HCT116 (cell line): Measurements from ENCODE around the gene MED13L. TPM values are rescaled to one million over a fixed set of nuclear protein-coding genes. Genes with fewer than 3 reads are reported as not detected.

ENCODE experiments used
- ATAC-seq: fragments of 200-7000 bp; cut with Tn5 transposase; 2 replicates; pipeline ENCODE4 v1.9.1; 2020; ENCODE audit warnings: mild to moderate bottlenecking, moderate library complexity
- BruUV-seq: library from RNA; stranded (reverse); fragments of 400-500 nt; replicated peaks from 2 replicates; lab custom pipeline; 2021; lab: Mats Ljungman, UMichigan
- CTCF ChIA-PET: fragments of 300-600 bp; sonication (Branson Sonifier 250); formaldehyde crosslinking; loops from one replicate; lab custom pipeline; 2021; ENCODE audit warnings: antibody characterized with exemption; lab: Charles Lee
- POLR2A ChIA-PET: fragments of 300-600, 350-600 bp; sonication (Branson Sonifier 250); formaldehyde crosslinking; loops from one replicate; lab custom pipeline; 2021; ENCODE audit warnings: antibody characterized with exemption; lab: Charles Lee
- RAD21 ChIA-PET, 2 experiments: fragments of 300-600 bp; sonication (Branson Sonifier 250); formaldehyde crosslinking; loops; one replicate each; lab custom pipeline; 2023; ENCODE audit warnings: low total read pairs in 2 of 2; ENCODE audit not compliant: uncharacterized antibody in 2 of 2, unreplicated experiment in 2 of 2, low non-redundant PET in 1 of 2; lab: Charles Lee
- DNase-seq: peaks from one replicate; pipeline ENCODE4 v3.0.0-alpha.2; 2010; ENCODE audit warnings: low read depth, low spot score
- H2AFZ ChIP-seq: fragments of 200-600 bp; shearing (Covaris generic), sonication (generic); 2 replicates; pipeline ENCODE4 v1.6.1; 2017; ENCODE audit warnings: low read depth, mixed run types, mixed read lengths, antibody characterized with exemption, low read length; ENCODE audit not compliant: poor library complexity, severe bottlenecking
- H3K27ac ChIP-seq: 2 replicates; pipeline ENCODE4 v1.5.1; 2012; ENCODE audit warnings: low read depth, low read length
- H3K27me3 ChIP-seq: fragments of 200-600 bp; sonication (generic); 2 replicates; pipeline ENCODE4 v1.6.1; 2016; ENCODE audit warnings: mixed run types, low read length, mixed read lengths; ENCODE audit not compliant: insufficient read depth
- H3K36me3 ChIP-seq, 2 experiments: fragments of 200-500 bp in 1 of 2; fragments of 200-600 bp in 1 of 2; sonication (Bioruptor generic) in 1 of 2; sonication (generic) in 1 of 2; 2 replicates each; pipeline versions ENCODE4 v1.5.1 to v1.6.1; 2014 to 2016; ENCODE audit warnings: low read length in 2 of 2, inconsistent platforms in 1 of 2, mixed read lengths in 1 of 2, mixed run types in 1 of 2; ENCODE audit not compliant: insufficient read depth in 2 of 2, control insufficient read depth in 1 of 2
- H3K4me1 ChIP-seq, 2 experiments: fragments of 200-600 bp in 1 of 2; sonication (generic) in 1 of 2; 2 replicates each; pipeline versions ENCODE4 v1.5.1 to v1.6.1; 2012 to 2017; ENCODE audit warnings: low read length in 2 of 2, inconsistent platforms in 1 of 2, mild to moderate bottlenecking in 1 of 2, mixed read lengths in 1 of 2, mixed run types in 1 of 2, moderate library complexity in 1 of 2; ENCODE audit not compliant: insufficient read depth in 2 of 2, control insufficient read depth in 1 of 2
- H3K4me2 ChIP-seq: fragments of 200-600 bp; sonication (generic); 2 replicates; pipeline ENCODE4 v1.6.1; 2017; ENCODE audit warnings: mixed run types, low read length, mixed read lengths
- H3K4me3 ChIP-seq, 2 experiments: fragments of 200-600 bp in 1 of 2; sonication (generic) in 1 of 2; replicated peaks in 1 of 2; 2 replicates each; pipeline ENCODE4 v1.5.1; 2011 to 2016; ENCODE audit warnings: low read length in 2 of 2, control low read depth in 1 of 2, low read depth in 1 of 2, mild to moderate bottlenecking in 1 of 2, mixed read lengths in 1 of 2, mixed run types in 1 of 2
- H3K79me2 ChIP-seq: fragments of 200-600 bp; sonication (generic); 2 replicates; pipeline ENCODE4 v1.6.1; 2017; ENCODE audit warnings: mild to moderate bottlenecking, mixed run types, low read length, moderate library complexity, mixed read lengths; ENCODE audit not compliant: insufficient read depth
- H3K9ac ChIP-seq: fragments of 200-600 bp; sonication (generic); 2 replicates; pipeline ENCODE4 v1.6.1; 2016; ENCODE audit warnings: low read length, mixed read lengths
- H3K9me2 ChIP-seq: fragments of 200-600 bp; sonication (generic), shearing (Covaris generic); 2 replicates; pipeline ENCODE4 v1.6.1; 2017; ENCODE audit warnings: mixed run types, mild to moderate bottlenecking, moderate library complexity; ENCODE audit not compliant: insufficient read depth
- H3K9me3 ChIP-seq, 2 experiments: fragments of 200-500 bp in 1 of 2; fragments of 200-600 bp in 1 of 2; sonication (Bioruptor generic) in 1 of 2; sonication (generic) in 1 of 2; 2 replicates each; pipeline ENCODE4 v1.6.1; 2014 to 2017; ENCODE audit warnings: low read length in 2 of 2, mixed read lengths in 2 of 2, inconsistent platforms in 1 of 2, low read depth in 1 of 2, mild to moderate bottlenecking in 1 of 2, mixed run types in 1 of 2, moderate library complexity in 1 of 2; ENCODE audit not compliant: control insufficient read depth in 1 of 2, insufficient read depth in 1 of 2
- H4K20me1 ChIP-seq: fragments of 200-600 bp; sonication (generic), shearing (Covaris generic); 2 replicates; pipeline ENCODE4 v1.6.1; 2017; ENCODE audit warnings: mixed run types, mild to moderate bottlenecking, moderate library complexity; ENCODE audit not compliant: insufficient read depth
- CBX3 ChIP-seq: IDR thresholded peaks from 2 replicates; pipeline ENCODE4 v1.6.1; 2012; ENCODE audit warnings: low read depth
- EGR1 ChIP-seq: IDR thresholded peaks from 2 replicates; pipeline ENCODE4 v1.6.1; 2012; ENCODE audit warnings: low read depth
- EZH2 ChIP-seq: fragments of 200-600 bp; sonication (generic); IDR thresholded peaks from 2 replicates; pipeline ENCODE4 v1.6.1; 2017; ENCODE audit warnings: antibody characterized with exemption, mixed run types
- JUND ChIP-seq: IDR thresholded peaks from 2 replicates; pipeline ENCODE4 v1.6.1; 2012
- RAD21 ChIP-seq: IDR thresholded peaks from 2 replicates; pipeline ENCODE4 v1.6.1; 2012; ENCODE audit warnings: low read depth, mild to moderate bottlenecking
- SIN3A ChIP-seq: IDR thresholded peaks from 2 replicates; pipeline ENCODE4 v1.6.1; 2012; ENCODE audit warnings: low read depth
- SRF ChIP-seq: IDR thresholded peaks from 2 replicates; pipeline ENCODE4 v1.6.1; 2012; ENCODE audit warnings: low read depth
- YY1 ChIP-seq: IDR thresholded peaks from 2 replicates; pipeline ENCODE4 v1.6.1; 2011; ENCODE audit warnings: low read length, low read depth, moderate library complexity, mild to moderate bottlenecking; ENCODE audit not compliant: insufficient replicate concordance; ENCODE audit errors: extremely low read depth
- intact Hi-C: fragments of 100-400 bp; cut with micrococcal nuclease; formaldehyde crosslinking; loops from 2 replicates; pipeline ENCODE4 v1.10.0; 2022
- total RNA-seq: library from RNA; stranded (reverse); gene quantifications from one replicate; pipeline ENCODE4 v1.2.1, GENCODE V29; 2021; ENCODE audit not compliant: unreplicated experiment
- TF ChIP-seq, protein P1 (sequence below), 3 experiments: fragments of 200-600 bp in 1 of 3; sonication (generic) in 1 of 3; IDR thresholded peaks in 2 of 3; conservative IDR thresholded peaks in 1 of 3; 2 replicates each; pipeline ENCODE4 v1.5.1; 2012 to 2017; ENCODE audit warnings: low read depth in 2 of 3, low read length in 2 of 3, antibody characterized with exemption in 1 of 3, borderline replicate concordance in 1 of 3, control low read depth in 1 of 3, mild to moderate bottlenecking in 1 of 3, mixed read lengths in 1 of 3, mixed run types in 1 of 3, moderate library complexity in 1 of 3; ENCODE audit not compliant: insufficient read depth in 1 of 3
- TF ChIP-seq, protein P2 (sequence below): IDR thresholded peaks from 2 replicates; pipeline ENCODE4 v1.6.1; 2012

Gene MED13L
- total RNA-seq, 1 experiment from 2014 or later: 176 TPM

DNA sequence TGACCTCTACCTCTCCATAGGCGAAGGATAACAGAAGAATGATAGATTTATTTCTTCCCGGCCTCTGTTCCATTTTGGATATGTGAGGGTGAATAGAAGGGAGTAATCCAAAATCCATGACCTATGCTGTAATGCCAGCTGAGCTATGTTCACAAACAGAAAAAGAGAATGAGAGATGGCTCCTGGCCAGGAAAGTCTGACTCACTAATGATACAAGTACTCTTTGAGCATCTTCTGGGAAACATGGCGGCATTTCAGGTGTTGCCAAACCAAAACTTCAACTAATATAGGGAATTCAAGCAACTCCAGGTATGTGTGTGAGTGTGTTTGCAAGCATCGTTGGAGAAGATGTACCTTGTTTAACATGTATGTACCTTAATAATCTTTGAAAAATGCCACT is 55.1 kb downstream of the MED13L start (continued):
- TF ChIP-seq RAD21 (no peak), SIN3A (peak; percentile 82)

DNA sequence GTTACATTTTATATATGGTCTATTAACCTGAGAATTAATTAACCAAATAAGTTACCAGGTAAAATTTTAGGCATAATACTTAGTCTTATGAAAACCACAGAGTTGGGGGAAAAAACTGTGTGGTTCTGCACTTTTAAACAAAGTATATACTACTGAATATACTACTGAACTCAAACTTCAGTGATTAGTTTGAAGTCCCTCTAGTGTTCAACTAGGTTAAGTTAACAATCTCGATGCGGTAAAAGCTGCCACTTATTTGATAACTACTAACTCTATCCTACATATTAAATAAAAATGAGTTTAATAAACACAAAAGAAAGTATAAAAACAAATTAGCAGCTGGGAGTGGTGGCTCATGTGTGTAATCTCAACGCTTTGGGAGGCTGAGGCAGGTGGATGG is 56.7 kb downstream of the MED13L start:
- RAD21 ChIA-PET: interaction anchor here in 1 of 2 experiments (1.0 kb wide), 1 partner anchor 80 kb away, joined by 4 read pairs; no protein-coding TSS in a partner anchor
- TF ChIP-seq YY1: no peak
- TF ChIP-seq, protein P1, sequence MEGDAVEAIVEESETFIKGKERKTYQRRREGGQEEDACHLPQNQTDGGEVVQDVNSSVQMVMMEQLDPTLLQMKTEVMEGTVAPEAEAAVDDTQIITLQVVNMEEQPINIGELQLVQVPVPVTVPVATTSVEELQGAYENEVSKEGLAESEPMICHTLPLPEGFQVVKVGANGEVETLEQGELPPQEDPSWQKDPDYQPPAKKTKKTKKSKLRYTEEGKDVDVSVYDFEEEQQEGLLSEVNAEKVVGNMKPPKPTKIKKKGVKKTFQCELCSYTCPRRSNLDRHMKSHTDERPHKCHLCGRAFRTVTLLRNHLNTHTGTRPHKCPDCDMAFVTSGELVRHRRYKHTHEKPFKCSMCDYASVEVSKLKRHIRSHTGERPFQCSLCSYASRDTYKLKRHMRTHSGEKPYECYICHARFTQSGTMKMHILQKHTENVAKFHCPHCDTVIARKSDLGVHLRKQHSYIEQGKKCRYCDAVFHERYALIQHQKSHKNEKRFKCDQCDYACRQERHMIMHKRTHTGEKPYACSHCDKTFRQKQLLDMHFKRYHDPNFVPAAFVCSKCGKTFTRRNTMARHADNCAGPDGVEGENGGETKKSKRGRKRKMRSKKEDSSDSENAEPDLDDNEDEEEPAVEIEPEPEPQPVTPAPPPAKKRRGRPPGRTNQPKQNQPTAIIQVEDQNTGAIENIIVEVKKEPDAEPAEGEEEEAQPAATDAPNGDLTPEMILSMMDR (IDR thresholded peaks at IDR 0.05 in 2 of 3, conservative IDR thresholded peaks at IDR 0.05 in 1 of 3; ENCODE audit: borderline replicate concordance in 1 of 3, insufficient read depth in 1 of 3, low read depth in 2 of 3, low read length in 2 of 3): peak in 1 of 3 experiments; percentile 27; a peak in 1 of 6 replicates
- TF ChIP-seq EGR1: no peak
- no peak for TF ChIP-seq JUND
- no peak for TF ChIP-seq SRF
- no peak for TF ChIP-seq EZH2
- TF ChIP-seq, protein P2, sequence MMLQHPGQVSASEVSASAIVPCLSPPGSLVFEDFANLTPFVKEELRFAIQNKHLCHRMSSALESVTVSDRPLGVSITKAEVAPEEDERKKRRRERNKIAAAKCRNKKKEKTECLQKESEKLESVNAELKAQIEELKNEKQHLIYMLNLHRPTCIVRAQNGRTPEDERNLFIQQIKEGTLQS: no peak
- no peak for TF ChIP-seq CBX3
- Histone ChIP-seq H3K9ac (no peak overlapping the region), H4K20me1 (peaks cover 49% of the 10 kb centered on the region), H3K27ac (peak overlapping the region; percentile 27; the same call in 1 of the 2 replicates), H3K9me3 (no peaks in the 10 kb centered on the region), H3K4me1 (peaks cover 49 to 71% of the 10 kb centered on the region in 2 experiments), H3K4me2 (peak overlapping the region; percentile 58), H2AFZ (no peak overlapping the region), H3K4me3 (peak overlapping the region in 1 of 2 experiments; percentile 13; a peak in 1 of 4 replicates), H3K9me2 (no peaks in the 10 kb centered on the region), H3K27me3 (no peaks in the 10 kb centered on the region), H3K79me2 (peaks cover 100% of the 10 kb centered on the region), H3K36me3 (no peaks in the 10 kb centered on the region)
- no TSS peak for BruUV-seq
- no peak for DNase-seq
- CTCF ChIA-PET: no interaction called here
- peak; percentile 58 for ATAC-seq
- POLR2A ChIA-PET: no interaction called here
- intact Hi-C loops: no loop called here
